Nephron progenitor cell (in vitro differentiated cells): ENCODE measurements around the gene BDNF.
"Not testable (repeated sequence)": the region's sequence is repeated elsewhere in the genome, so short reads cannot be mapped to it uniquely, and the experiment has no call there.

Experiments
- DNase-seq: peaks from one replicate; pipeline ENCODE4 v3.0.0; 2021
- H3K27ac Mint-ChIP-seq: 2 replicates; pipeline ENCODE4 v1.8.0; 2021; ENCODE audit warnings: mild to moderate bottlenecking, moderate library complexity, mixed read lengths
- H3K27me3 Mint-ChIP-seq: 2 replicates; pipeline ENCODE4 v1.8.0; 2021; ENCODE audit warnings: mild to moderate bottlenecking, low read depth, mixed read lengths; ENCODE audit not compliant: poor library complexity
- H3K36me3 Mint-ChIP-seq: 2 replicates; pipeline ENCODE4 v1.8.0; 2021; ENCODE audit warnings: low read depth, mixed read lengths
- H3K4me1 Mint-ChIP-seq: 2 replicates; pipeline ENCODE4 v1.8.0; 2021; ENCODE audit warnings: mixed read lengths
- H3K4me3 Mint-ChIP-seq: 2 replicates; pipeline ENCODE4 v1.8.0; 2021; ENCODE audit warnings: mild to moderate bottlenecking, moderate library complexity, mixed read lengths
- H3K9me3 Mint-ChIP-seq: 2 replicates; pipeline ENCODE4 v1.8.0; 2021; ENCODE audit warnings: mild to moderate bottlenecking, moderate library complexity, mixed read lengths
- CTCF ChIP-seq: fragments of 200-600 bp; sonication (generic); IDR thresholded peaks from 2 replicates; pipeline ENCODE4 v1.5.0; 2021; ENCODE audit warnings: antibody characterized with exemption

Gene BDNF

GRCh38 chr11:27700351-27701301 is at the start of gene BDNF:
TSS of gene BDNF (minus strand) at chr11:27700455. CDS start at chr11:27658564, 41,891 bp downstream.
- Mint-ChIP-seq H3K27me3 (peaks cover 7% of the 10 kb centered on the region), H3K4me3 (peak within 1 kb of the TSS; percentile 95), H3K27ac (peak within 1 kb of the TSS; percentile 20), H3K9me3 (no peaks in the 10 kb centered on the region), H3K36me3 (no peaks in the 10 kb centered on the region), H3K4me1 (peaks cover 58% of the 10 kb centered on the region)
- no peak for TF ChIP-seq CTCF
- peak; percentile 57 for DNase-seq

GRCh38 chr11:27740362-27741013 is 40.2 kb upstream of the BDNF start:
- Mint-ChIP-seq H3K4me1 (no peaks in the 10 kb centered on the region), H3K27me3 (peaks cover 2% of the 10 kb centered on the region), H3K9me3 (no peaks in the 10 kb centered on the region), H3K27ac (no peak overlapping the region), H3K4me3 (no peak overlapping the region), H3K36me3 (no peaks in the 10 kb centered on the region)
- no peak for TF ChIP-seq CTCF
- DNase-seq: no peak

GRCh38 chr11:27735281-27735680 is 35.0 kb upstream of the BDNF start:
- TF ChIP-seq CTCF: no peak
- no peaks in the 10 kb centered on the region for H3K36me3 Mint-ChIP-seq
- no peaks in the 10 kb centered on the region for H3K9me3 Mint-ChIP-seq
- H3K27me3 Mint-ChIP-seq: peaks cover 4% of the 10 kb centered on the region
- H3K4me1 Mint-ChIP-seq: no peaks in the 10 kb centered on the region
- H3K27ac Mint-ChIP-seq: no peak overlapping the region
- no peak overlapping the region for H3K4me3 Mint-ChIP-seq
- no peak for DNase-seq

GRCh38 chr11:27731803-27732202 is 31.5 kb upstream of the BDNF start:
- not testable (repeated sequence) for H3K36me3 Mint-ChIP-seq, DNase-seq, H3K9me3 Mint-ChIP-seq, H3K27ac Mint-ChIP-seq, H3K4me1 Mint-ChIP-seq, H3K4me3 Mint-ChIP-seq, H3K27me3 Mint-ChIP-seq

- Mint-ChIP-seq H3K4me3 (no peak overlapping the region), H3K36me3 (no peaks in the 10 kb centered on the region), H3K27ac (no peak overlapping the region), H3K4me1 (peaks cover 12% of the 10 kb centered on the region), H3K27me3 (peaks cover 21% of the 10 kb centered on the region), H3K9me3 (no peaks in the 10 kb centered on the region)
- TF ChIP-seq CTCF: no peak
- DNase-seq: no peak
These were observed 26.7 kb upstream of the BDNF start for GRCh38 chr11:27726981-27727380.

GRCh38 chr11:27723687-27724086 is 23.4 kb upstream of the BDNF start:
- no peak for TF ChIP-seq CTCF
- peaks cover 48% of the 10 kb centered on the region for H3K27me3 Mint-ChIP-seq
- no peak overlapping the region for H3K27ac Mint-ChIP-seq
- peak overlapping the region; percentile 92 for H3K4me3 Mint-ChIP-seq
- peaks cover 3% of the 10 kb centered on the region for H3K9me3 Mint-ChIP-seq
- no peaks in the 10 kb centered on the region for H3K36me3 Mint-ChIP-seq
- DNase-seq: no peak
- H3K4me1 Mint-ChIP-seq: peaks cover 41% of the 10 kb centered on the region
